Neural cell (in vitro differentiated cells): ENCODE measurements around the gene MAGI1. TPM values are rescaled to one million over a fixed set of nuclear protein-coding genes. Genes with fewer than 3 reads are reported as not detected.
A peak's percentile ranks its signal among the peaks of the same experiment; 100 is the strongest.

Source experiments
- H2AFZ ChIP-seq: fragments of 200-600, 300-800 bp; sonication (generic), shearing (Covaris generic); 2 replicates; pipeline ENCODE4 v1.6.0; 2014; ENCODE audit warnings: low read depth, mild to moderate bottlenecking, antibody characterized with exemption, low read length, moderate library complexity
- H3F3A ChIP-seq: fragments of 200-600 bp; shearing (Covaris generic); 2 replicates; pipeline ENCODE4 v1.6.1; 2016; ENCODE audit warnings: mild to moderate bottlenecking, moderate library complexity, mixed read lengths, antibody characterized with exemption, low read length; ENCODE audit not compliant: insufficient read depth, poor library complexity, severe bottlenecking
- H3K27ac ChIP-seq: fragments of 200-600, 300-800 bp; sonication (generic), shearing (Covaris generic); 2 replicates; pipeline ENCODE4 v1.5.1; 2014; ENCODE audit warnings: mild to moderate bottlenecking, low read length, moderate library complexity
- H3K27me3 ChIP-seq: fragments of 300-800, 200-600 bp; sonication (generic), shearing (Covaris generic); 2 replicates; pipeline ENCODE4 v1.6.0; 2014; ENCODE audit warnings: mild to moderate bottlenecking, low read depth, low read length, moderate library complexity; ENCODE audit not compliant: insufficient read depth
- H3K36me3 ChIP-seq: fragments of 300-800, 200-600 bp; sonication (generic), shearing (Covaris generic); 2 replicates; pipeline ENCODE4 v1.5.1; 2014; ENCODE audit warnings: mild to moderate bottlenecking, antibody characterized with exemption, low read length, moderate library complexity; ENCODE audit not compliant: insufficient read depth
- H3K4me2 ChIP-seq: fragments of 300-800, 200-600 bp; sonication (generic), shearing (Covaris generic); 2 replicates; pipeline ENCODE4 v1.6.0; 2014; ENCODE audit warnings: mild to moderate bottlenecking, low read length
- H3K4me3 ChIP-seq: fragments of 300-800, 200-600 bp; sonication (generic), shearing (Covaris generic); 2 replicates; pipeline ENCODE4 v1.5.1; 2014; ENCODE audit warnings: mild to moderate bottlenecking, low read length, moderate library complexity
- H3K79me2 ChIP-seq: fragments of 200-600 bp; shearing (Covaris generic); replicated peaks from 2 replicates; pipeline ENCODE4 v1.6.0; 2014; ENCODE audit warnings: mild to moderate bottlenecking, low read length, moderate library complexity; ENCODE audit not compliant: insufficient read depth
- H3K9ac ChIP-seq: fragments of 300-800, 200-600 bp; sonication (generic), shearing (Covaris generic); 2 replicates; pipeline ENCODE4 v1.6.1; 2016; ENCODE audit warnings: mild to moderate bottlenecking, low read length, mixed read lengths
- H3K9me2 ChIP-seq: fragments of 200-600 bp; shearing (Covaris generic); 2 replicates; pipeline ENCODE4 v1.6.1; 2016; ENCODE audit warnings: mild to moderate bottlenecking, low read length, mixed read lengths; ENCODE audit not compliant: insufficient read depth
- H3K9me3 ChIP-seq: fragments of 200-600, 300-800 bp; sonication (generic), shearing (Covaris generic); 2 replicates; pipeline ENCODE4 v1.6.1; 2016; ENCODE audit warnings: mild to moderate bottlenecking, mixed run types, low read length, moderate library complexity, mixed read lengths
- H4K20me1 ChIP-seq: fragments of 200-600 bp; shearing (Covaris generic); 2 replicates; pipeline ENCODE4 v1.6.1; 2016; ENCODE audit warnings: mild to moderate bottlenecking, mixed run types; ENCODE audit not compliant: insufficient read depth
- CTCF ChIP-seq: fragments of 450-650 bp; IDR thresholded peaks from 2 replicates; pipeline ENCODE4 v1.5.1; 2014; ENCODE audit warnings: antibody characterized with exemption, mild to moderate bottlenecking, moderate library complexity; ENCODE audit not compliant: poor library complexity, severe bottlenecking
- EP300 ChIP-seq: fragments of 450-650 bp; conservative IDR thresholded peaks from 2 replicates; pipeline ENCODE4 v1.6.1; 2014; ENCODE audit warnings: antibody characterized with exemption, mild to moderate bottlenecking, moderate library complexity; ENCODE audit not compliant: poor library complexity, severe bottlenecking
- EZH2 ChIP-seq: fragments of 200-600, 300-800 bp; shearing (Covaris generic), sonication (generic); IDR thresholded peaks from 2 replicates; pipeline ENCODE4 v1.6.1; 2014; ENCODE audit warnings: antibody characterized with exemption, low read length, borderline replicate concordance, mild to moderate bottlenecking; ENCODE audit not compliant: insufficient read depth, poor library complexity, severe bottlenecking
- MXI1 ChIP-seq: fragments of 450-650 bp; conservative IDR thresholded peaks from 2 replicates; pipeline ENCODE4 v1.6.1; 2014; ENCODE audit warnings: antibody characterized with exemption, mild to moderate bottlenecking; ENCODE audit not compliant: poor library complexity, severe bottlenecking
- POLR2AphosphoS5 ChIP-seq: IDR thresholded peaks from 2 replicates; pipeline ENCODE4 v1.6.1; 2012
- RAD21 ChIP-seq: fragments of 450-650 bp; conservative IDR thresholded peaks from 2 replicates; pipeline ENCODE4 v1.6.1; 2014; ENCODE audit warnings: antibody characterized with exemption, mild to moderate bottlenecking, moderate library complexity
- REST ChIP-seq: IDR thresholded peaks from 2 replicates; pipeline ENCODE4 v1.6.1; 2012; ENCODE audit warnings: borderline replicate concordance
- SMC3 ChIP-seq: fragments of 450-650 bp; conservative IDR thresholded peaks from 2 replicates; pipeline ENCODE4 v1.6.1; 2014; ENCODE audit warnings: antibody characterized with exemption, mild to moderate bottlenecking, moderate library complexity; ENCODE audit not compliant: poor library complexity
- TAF1 ChIP-seq: IDR thresholded peaks from 2 replicates; pipeline ENCODE4 v1.6.1; 2012; ENCODE audit warnings: low read depth
- polyA plus RNA-seq: library from polyadenylated mRNA; depleted of rRNA; stranded (reverse); fragments of >200 nt; gene quantifications from 2 replicates; pipeline ENCODE4 v1.2.3, GENCODE V29; 2014

The MAGI1 gene
- polyA plus RNA-seq, 1 donor from 2014 or later = 44.7 TPM

GRCh38 chr3:65593780-65594752, 444.7 kb downstream of the MAGI1 start:
- no peak overlapping the region for H2AFZ ChIP-seq
- H3K9me3 ChIP-seq = no peaks in the 10 kb centered on the region
- H3K4me3 ChIP-seq = peak overlapping the region; percentile 72
- H3K79me2 ChIP-seq = peaks cover 74% of the 10 kb centered on the region
- no peak for TF ChIP-seq MXI1
- TF ChIP-seq RAD21 = peak; percentile 13
- no peak overlapping the region for H3K27ac ChIP-seq
- H3K27me3 ChIP-seq = no peaks in the 10 kb centered on the region
- no peaks in the 10 kb centered on the region for H4K20me1 ChIP-seq
- peak overlapping the region; percentile 97 for H3K4me2 ChIP-seq
- no peaks in the 10 kb centered on the region for H3K36me3 ChIP-seq
- H3F3A ChIP-seq = peaks cover 6% of the 10 kb centered on the region
- H3K9ac ChIP-seq = peak overlapping the region; percentile 98
- no peaks in the 10 kb centered on the region for H3K9me2 ChIP-seq

- H3K79me2 ChIP-seq = peaks cover 91% of the 10 kb centered on the region
- peaks cover 2% of the 10 kb centered on the region for H3F3A ChIP-seq
- H3K9ac ChIP-seq = no peak overlapping the region
- H3K4me2 ChIP-seq = no peak overlapping the region
- TF ChIP-seq RAD21 = no peak
- no peak for TF ChIP-seq EP300
- no peak for TF ChIP-seq EZH2
- no peak for TF ChIP-seq MXI1
- TF ChIP-seq CTCF = no peak
- no peaks in the 10 kb centered on the region for H3K9me2 ChIP-seq
- H2AFZ ChIP-seq = no peak overlapping the region
- no peak overlapping the region for H3K27ac ChIP-seq
- H3K9me3 ChIP-seq = no peaks in the 10 kb centered on the region
- H3K27me3 ChIP-seq = no peaks in the 10 kb centered on the region
- no peaks in the 10 kb centered on the region for H3K36me3 ChIP-seq
- H4K20me1 ChIP-seq = no peaks in the 10 kb centered on the region
- H3K4me3 ChIP-seq = no peak overlapping the region
Measured at GRCh38 chr3:65591313-65591712, 447.4 kb downstream of the MAGI1 start.

- Histone ChIP-seq H3K9me2 (no peaks in the 10 kb centered on the region), H3K36me3 (no peaks in the 10 kb centered on the region), H3K79me2 (peaks cover 83% of the 10 kb centered on the region), H2AFZ (no peak overlapping the region), H3K27ac (no peak overlapping the region), H3K4me3 (no peak overlapping the region), H3K27me3 (no peaks in the 10 kb centered on the region), H3K4me2 (no peak overlapping the region), H3K9ac (no peak overlapping the region), H3K9me3 (no peaks in the 10 kb centered on the region), H4K20me1 (no peaks in the 10 kb centered on the region), H3F3A (no peaks in the 10 kb centered on the region)
- TF ChIP-seq EP300 = no peak
- TF ChIP-seq POLR2AphosphoS5 = no peak
- TF ChIP-seq MXI1 = no peak
- no peak for TF ChIP-seq EZH2
- no peak for TF ChIP-seq CTCF
- no peak for TF ChIP-seq REST
- TF ChIP-seq TAF1 = no peak
- no peak for TF ChIP-seq SMC3
- TF ChIP-seq RAD21 = no peak
Measured at GRCh38 chr3:65588884-65589283, 449.8 kb downstream of the MAGI1 start.
